Upper lobe of right lung (tissue), 1 donor: ENCODE measurements around the gene PLD4. TPM values are rescaled to one million over a fixed set of nuclear protein-coding genes. Genes with fewer than 3 reads are reported as not detected.
"Not testable (repeated sequence)": the region's sequence is repeated elsewhere in the genome, so short reads cannot be mapped to it uniquely, and the experiment has no call there.

Experiments used
- ATAC-seq: fragments of 200-7000 bp; cut with Tn5 transposase; one replicate; pipeline ENCODE4 v1.9.1; 2020; ENCODE audit warnings: mild to moderate bottlenecking, moderate library complexity
- DNase-seq: peaks from one replicate; pipeline ENCODE4 v3.0.0-alpha.2; 2020
- H3K27ac ChIP-seq: fragments of 200-600 bp; one replicate; pipeline ENCODE4 v1.8.0; 2022
- H3K27me3 ChIP-seq: fragments of 200-600 bp; one replicate; pipeline ENCODE4 v1.8.0; 2022; ENCODE audit warnings: mild to moderate bottlenecking
- H3K36me3 ChIP-seq: fragments of 200-600 bp; one replicate; pipeline ENCODE4 v1.8.0; 2022
- H3K4me1 ChIP-seq: fragments of 200-600 bp; one replicate; pipeline ENCODE4 v1.8.0; 2022
- H3K4me3 ChIP-seq: fragments of 200-600 bp; one replicate; pipeline ENCODE4 v1.8.0; 2022; ENCODE audit warnings: mild to moderate bottlenecking
- H3K9me3 ChIP-seq: fragments of 200-600 bp; one replicate; pipeline ENCODE4 v1.8.0; 2022
- CTCF ChIP-seq: fragments of 200-600 bp; IDR thresholded peaks from one replicate; pipeline ENCODE4 v1.8.0; 2022; ENCODE audit warnings: antibody characterized with exemption
- intact Hi-C: fragments of 100-400 bp; cut with DNase I; formaldehyde crosslinking; loops from one replicate; pipeline ENCODE4 v1.11.0; 2022
- total RNA-seq: library from RNA; stranded (reverse); fragmentation: NEBNext Ultra II Directional; extraction: Animal tissue kit (Norgen Biotek cat#: 25700); gene quantifications from one replicate; pipeline ENCODE4 v1.2.1, GENCODE V29; 2021
- donor health status: DM: no; HTN: yes; CAD: no; lungs with severe emphysema.

PLD4 gene
- total RNA-seq, 1 donor from 2014 or later = 3.1 TPM

DNA sequence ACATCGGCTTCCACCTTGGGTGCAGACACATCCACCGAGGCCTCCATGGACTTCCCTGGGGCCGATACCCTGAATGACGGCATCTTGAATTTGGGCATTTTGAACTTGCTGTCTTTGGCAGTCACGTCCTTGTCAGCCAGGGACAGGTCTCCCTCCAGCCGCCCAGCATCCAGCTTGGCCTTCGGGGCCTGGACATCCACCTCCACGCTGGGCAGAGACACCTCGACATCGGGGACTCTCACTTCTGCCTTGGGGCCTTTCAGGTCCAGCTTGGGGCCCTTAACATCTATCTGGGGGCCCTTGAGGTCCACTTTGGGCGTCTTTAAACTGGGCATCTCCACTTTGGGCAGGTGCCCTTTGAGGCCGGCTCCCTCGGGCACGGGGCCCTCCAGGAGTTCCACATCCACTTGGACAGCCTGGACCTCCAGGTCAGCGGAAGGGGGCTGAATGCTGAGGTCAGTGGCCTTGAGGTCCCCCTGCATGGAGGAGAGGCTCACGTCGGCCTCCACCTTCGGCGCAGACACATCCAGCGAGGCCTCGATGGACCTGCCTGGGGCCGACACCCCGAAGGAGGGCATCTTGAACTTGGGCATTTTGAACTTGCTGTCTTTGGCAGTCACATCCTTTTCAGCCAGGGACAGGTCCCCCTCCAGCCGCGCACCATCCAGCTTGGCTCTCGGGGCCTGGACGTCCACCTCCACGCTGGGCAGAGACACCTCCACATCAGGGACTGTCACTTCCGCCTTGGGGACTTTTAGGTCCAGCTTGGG is 19.9 kb downstream of the PLD4 start:
- H3K27ac ChIP-seq, ATAC-seq, H3K27me3 ChIP-seq, H3K36me3 ChIP-seq, intact Hi-C loops, H3K4me3 ChIP-seq, DNase-seq, H3K4me1 ChIP-seq, H3K9me3 ChIP-seq: not testable (repeated sequence)

DNA sequence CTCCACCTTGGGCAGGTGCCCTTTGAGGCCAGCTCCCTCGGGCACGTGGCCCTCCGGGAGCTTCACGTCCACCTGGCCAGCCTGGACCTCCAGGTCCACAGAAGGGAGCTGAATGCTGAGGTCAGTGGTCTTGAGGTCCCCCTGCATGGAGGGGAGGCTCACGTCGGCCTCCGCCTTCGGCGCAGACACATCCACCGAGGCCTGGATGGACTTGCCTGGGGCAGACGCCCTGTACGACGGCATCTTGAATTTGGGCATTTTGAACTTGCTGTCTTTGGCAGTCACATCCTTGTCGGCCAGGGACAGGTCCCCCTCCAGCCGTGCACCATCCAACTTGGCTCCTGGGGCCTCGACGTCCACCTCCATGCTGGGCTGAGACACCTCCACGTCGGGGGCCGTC is 20.6 kb downstream of the PLD4 start:
- H3K4me1 ChIP-seq, H3K27ac ChIP-seq, H3K9me3 ChIP-seq, H3K4me3 ChIP-seq, DNase-seq, H3K36me3 ChIP-seq, intact Hi-C loops, ATAC-seq, H3K27me3 ChIP-seq: not testable (repeated sequence)

DNA sequence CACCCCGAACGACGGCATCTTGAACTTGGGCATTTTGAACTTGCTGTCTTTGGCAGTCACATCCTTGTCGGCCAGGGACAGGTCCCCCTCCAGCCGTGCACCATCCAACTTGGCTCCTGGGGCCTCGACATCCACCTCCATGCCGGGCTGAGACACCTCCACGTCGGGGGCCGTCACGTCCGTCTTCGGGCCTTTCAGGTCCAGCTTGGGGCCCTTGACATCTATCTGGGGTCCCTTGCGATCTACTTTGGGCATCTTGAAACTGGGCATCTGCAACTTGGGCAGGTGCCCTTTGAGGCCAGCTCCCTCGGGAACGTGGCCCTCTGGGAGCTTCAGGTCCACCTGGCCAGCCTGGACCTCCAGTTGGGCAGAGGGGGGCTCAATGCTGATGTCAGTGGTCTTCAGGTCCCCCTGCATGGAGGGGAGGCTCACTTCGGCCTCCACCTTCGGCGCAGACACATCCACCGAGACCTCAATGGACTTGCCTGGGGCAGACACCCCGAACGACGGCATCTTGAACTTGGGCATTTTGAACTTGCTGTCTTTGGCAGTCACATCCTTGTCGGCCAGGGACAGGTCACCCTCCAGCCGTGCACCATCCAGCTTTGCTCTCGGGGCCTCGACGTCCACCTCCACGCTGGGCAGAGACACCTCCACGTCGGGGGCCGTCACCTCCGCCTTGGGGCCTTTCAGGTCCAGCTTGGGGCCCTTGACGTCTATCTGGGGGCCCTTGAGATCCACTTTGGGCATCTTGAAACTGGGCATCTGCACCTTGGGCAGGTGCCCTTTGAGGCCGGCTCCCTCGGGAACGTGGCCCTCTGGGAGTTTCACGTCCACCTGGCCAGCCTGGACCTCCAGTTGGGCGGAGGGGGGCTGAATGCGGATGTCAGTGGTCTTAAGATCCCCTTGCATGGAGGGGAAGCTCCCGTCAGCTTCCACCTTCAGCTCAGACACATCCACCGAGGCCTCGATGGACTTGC is 21.6 kb downstream of the PLD4 start:
- DNase-seq, H3K36me3 ChIP-seq, H3K9me3 ChIP-seq, H3K4me3 ChIP-seq, ATAC-seq, H3K4me1 ChIP-seq, H3K27ac ChIP-seq, intact Hi-C loops, H3K27me3 ChIP-seq: not testable (repeated sequence)

- H3K9me3 ChIP-seq, H3K4me3 ChIP-seq, DNase-seq, intact Hi-C loops, ATAC-seq, H3K4me1 ChIP-seq, H3K27me3 ChIP-seq, H3K27ac ChIP-seq, H3K36me3 ChIP-seq: not testable (repeated sequence)
These were observed 22.5 kb downstream of the PLD4 start for GRCh38 chr14:104947201-104947600.

DNA sequence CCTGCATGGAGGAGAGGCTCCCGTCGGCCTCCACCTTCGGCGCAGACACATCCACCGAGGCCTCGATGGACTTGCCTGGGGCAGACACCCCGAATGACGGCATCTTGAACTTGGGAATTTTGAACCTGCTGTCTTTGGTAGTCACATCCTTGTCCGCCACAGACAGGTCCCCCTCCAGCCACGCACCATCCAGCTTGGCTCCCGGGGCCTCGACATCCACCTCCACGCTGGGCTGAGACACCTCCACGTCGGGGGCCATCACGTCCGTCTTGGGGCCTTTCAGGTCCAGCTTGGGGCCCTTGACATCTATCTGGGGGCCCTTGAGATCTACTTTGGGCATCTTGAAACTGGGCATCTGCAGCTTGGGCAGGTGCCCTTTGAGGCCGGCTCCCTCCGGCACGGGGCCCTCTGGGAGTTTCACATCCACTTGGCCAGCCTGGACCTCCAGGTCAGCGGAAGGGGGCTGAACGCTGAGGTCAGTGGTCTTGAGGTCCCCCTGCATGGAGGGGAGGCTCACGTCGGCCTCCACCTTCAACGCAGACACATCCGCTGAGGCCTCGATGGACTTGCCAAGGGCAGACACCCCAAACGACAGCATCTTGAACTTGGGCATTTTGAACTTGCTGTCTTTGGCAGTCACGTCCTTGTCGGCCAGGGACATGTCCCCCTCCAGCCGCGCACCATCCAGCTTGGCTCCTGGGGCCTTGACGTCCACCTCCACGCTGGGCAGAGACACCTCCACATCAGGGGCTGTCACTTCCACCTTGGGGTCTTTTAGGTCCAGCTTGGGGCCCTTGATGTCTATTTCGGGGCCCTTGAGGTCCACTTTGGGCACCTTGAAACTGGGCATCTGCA is 23.4 kb downstream of the PLD4 start:
- intact Hi-C loops, H3K27ac ChIP-seq, DNase-seq, H3K27me3 ChIP-seq, H3K36me3 ChIP-seq, ATAC-seq, H3K9me3 ChIP-seq, H3K4me3 ChIP-seq, H3K4me1 ChIP-seq: not testable (repeated sequence)

DNA sequence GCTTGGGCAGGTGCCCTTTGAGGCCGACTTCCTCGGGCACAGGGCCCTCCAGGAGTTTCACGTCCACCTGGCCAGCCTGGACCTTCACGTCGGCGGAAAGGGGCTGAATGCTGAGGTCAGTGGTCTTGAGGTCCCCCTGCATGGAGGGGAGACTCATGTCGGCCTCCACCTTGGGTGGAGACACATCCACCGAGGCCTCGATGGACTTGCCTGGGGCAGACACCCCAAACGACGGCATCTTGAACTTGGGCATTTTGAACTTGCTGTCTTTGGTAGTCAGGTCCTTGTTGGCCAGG is 24.0 kb downstream of the PLD4 start:
- H3K27me3 ChIP-seq = no peaks in the 10 kb centered on the region
- no peak overlapping the region for H3K27ac ChIP-seq
- no peak overlapping the region for H3K4me3 ChIP-seq
- no peak for TF ChIP-seq CTCF
- DNase-seq = no peak
- intact Hi-C loops = no loop called here
- ATAC-seq = no peak
- no peaks in the 10 kb centered on the region for H3K9me3 ChIP-seq
- H3K4me1 ChIP-seq = no peaks in the 10 kb centered on the region
- no peaks in the 10 kb centered on the region for H3K36me3 ChIP-seq

DNA sequence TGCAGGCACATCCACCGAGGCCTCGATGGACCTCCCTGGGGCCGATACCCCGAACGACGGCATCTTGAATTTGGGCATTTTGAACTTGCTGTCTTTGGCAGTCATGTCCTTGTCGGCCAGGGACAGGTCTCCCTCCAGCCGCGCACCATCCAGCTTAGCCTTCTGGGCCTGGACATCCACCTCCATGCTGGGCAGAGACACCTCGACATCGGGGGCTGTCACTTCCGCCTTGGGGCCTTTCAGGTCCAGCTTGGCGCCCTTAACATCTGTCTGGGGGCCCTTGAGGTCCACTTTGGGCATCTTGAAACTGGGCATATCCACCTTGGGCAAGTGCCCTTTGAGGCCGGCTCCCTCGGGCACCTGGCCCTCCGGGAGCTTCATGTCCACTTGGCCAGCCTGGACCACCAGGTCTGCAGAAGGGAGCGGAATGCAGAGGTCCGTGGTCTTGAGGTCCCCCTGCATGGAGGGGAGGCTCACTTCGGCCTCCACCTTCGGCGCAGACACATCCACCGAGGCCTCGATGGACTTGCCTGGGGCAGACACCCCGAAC is 24.8 kb downstream of the PLD4 start:
- H3K27me3 ChIP-seq, H3K36me3 ChIP-seq, H3K4me3 ChIP-seq, H3K9me3 ChIP-seq, H3K4me1 ChIP-seq, DNase-seq, H3K27ac ChIP-seq, ATAC-seq, intact Hi-C loops: not testable (repeated sequence)

DNA sequence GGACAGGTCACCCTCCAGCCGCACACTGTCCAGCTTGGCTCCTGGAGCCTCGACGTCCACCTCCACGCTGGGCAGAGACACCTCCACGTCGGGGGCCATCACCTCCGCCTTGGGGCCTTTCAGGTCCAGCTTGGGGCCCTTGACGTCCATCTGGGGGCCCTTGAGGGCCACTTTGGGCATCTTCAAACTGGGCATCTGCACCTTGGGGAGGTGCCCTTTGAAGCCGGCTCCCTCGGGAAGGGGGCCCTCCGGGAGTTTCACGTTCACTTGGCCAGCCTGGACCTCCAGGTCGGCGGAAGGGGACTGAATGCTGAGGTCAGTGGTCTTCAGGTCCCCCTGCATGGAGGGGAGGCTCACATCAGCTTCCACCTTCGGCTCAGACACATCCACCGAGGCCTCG is 25.3 kb downstream of the PLD4 start:
- Histone ChIP-seq H3K4me3 (no peak overlapping the region), H3K9me3 (no peaks in the 10 kb centered on the region), H3K27me3 (no peaks in the 10 kb centered on the region), H3K4me1 (no peaks in the 10 kb centered on the region), H3K36me3 (no peaks in the 10 kb centered on the region), H3K27ac (no peak overlapping the region)
- DNase-seq (no peak), ATAC-seq (no peak)
- no peak for TF ChIP-seq CTCF
- intact Hi-C loops = no loop called here

GRCh38 chr14:104950701-104951100 is 26.0 kb downstream of the PLD4 start:
- H3K27ac ChIP-seq, ATAC-seq, H3K4me1 ChIP-seq, intact Hi-C loops, H3K27me3 ChIP-seq, H3K9me3 ChIP-seq, H3K36me3 ChIP-seq, H3K4me3 ChIP-seq, DNase-seq: not testable (repeated sequence)

DNA sequence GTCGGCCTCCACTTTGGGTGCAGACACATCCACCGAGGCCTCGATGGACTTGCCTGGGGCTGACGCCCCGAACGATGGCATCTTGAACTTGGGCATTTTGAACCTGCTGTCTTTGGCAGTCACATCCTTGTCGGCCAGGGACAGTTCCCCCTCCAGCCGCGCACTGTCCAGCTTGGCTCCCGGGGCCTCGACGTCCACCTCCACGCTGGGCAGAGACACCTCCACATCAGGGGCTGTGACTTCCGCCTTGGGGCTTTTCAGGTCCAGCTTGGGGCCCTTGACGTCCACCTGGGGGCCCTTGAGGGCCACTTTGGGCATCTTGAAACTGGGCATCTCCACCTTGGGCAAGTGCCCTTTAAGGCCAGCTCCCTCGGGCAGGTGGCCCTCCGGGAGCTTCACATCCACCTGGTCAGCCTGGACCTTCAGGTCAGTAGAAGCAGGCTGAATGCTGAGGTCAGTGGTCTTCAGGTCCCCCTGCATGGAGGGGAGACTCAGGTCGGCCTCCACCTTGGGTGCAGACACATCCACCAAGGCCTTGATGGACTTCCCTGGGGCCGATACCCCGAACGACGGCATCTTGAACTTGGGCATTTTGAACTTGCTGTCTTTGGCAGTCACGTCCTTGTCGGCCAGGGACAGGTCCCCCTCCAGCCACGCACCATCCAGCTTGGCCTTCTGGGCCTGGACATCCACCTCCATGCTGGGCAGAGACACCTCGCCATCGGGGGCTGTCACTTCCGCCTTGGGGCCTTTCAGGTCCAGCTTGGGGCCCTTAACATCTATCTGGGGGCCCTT is 27.4 kb downstream of the PLD4 start:
- H3K27me3 ChIP-seq, intact Hi-C loops, ATAC-seq, H3K4me1 ChIP-seq, H3K27ac ChIP-seq, H3K36me3 ChIP-seq, H3K9me3 ChIP-seq, DNase-seq, H3K4me3 ChIP-seq: not testable (repeated sequence)
